Measurements from ENCODE around the gene LRRC28.
"Not testable (repeated sequence)": the region's sequence is repeated elsewhere in the genome, so short reads cannot be mapped to it uniquely, and the experiment has no call there.

LRRC28 gene

GRCh38 chr15:99396375-99396774 lies 145.1 kb downstream of the LRRC28 start:
- Mint-ChIP-seq H3K4me1 (peaks cover 0 to 4% of the 10 kb centered on the region in 2 donors), H3K36me3 (peaks cover 6 to 23% of the 10 kb centered on the region in 2 donors), H3K9me3 (peaks cover 15 to 25% of the 10 kb centered on the region in 2 donors), H3K27ac (no peak overlapping the region), H3K27me3 (no peaks in the 10 kb centered on the region), H3K4me3 (no peak overlapping the region)
- ATAC-seq (replicated peaks) (no peak), DNase-seq (no peak)

- peaks cover 0 to 10% of the 10 kb centered on the region in 2 donors for H3K4me1 Mint-ChIP-seq
- no peaks in the 10 kb centered on the region for H3K27me3 Mint-ChIP-seq
- peaks cover 2 to 11% of the 10 kb centered on the region in 2 donors for H3K9me3 Mint-ChIP-seq
- H3K27ac Mint-ChIP-seq: no peak overlapping the region
- no peak overlapping the region for H3K4me3 Mint-ChIP-seq
- no peak for DNase-seq
- H3K36me3 Mint-ChIP-seq: peaks cover 0 to 3% of the 10 kb centered on the region in 2 donors
- no peak for ATAC-seq (replicated peaks)
These were observed 147.8 kb downstream of the LRRC28 start for GRCh38 chr15:99399061-99399460.

GRCh38 chr15:99399618-99400017 lies 148.3 kb downstream of the LRRC28 start:
- Mint-ChIP-seq H3K4me1 (peaks cover 0 to 8% of the 10 kb centered on the region in 2 donors), H3K9me3 (peaks cover 0 to 6% of the 10 kb centered on the region in 2 donors), H3K27me3 (no peaks in the 10 kb centered on the region), H3K27ac (no peak overlapping the region), H3K4me3 (no peak overlapping the region), H3K36me3 (no peaks in the 10 kb centered on the region)
- no peak for ATAC-seq (replicated peaks)
- no peak for DNase-seq

GRCh38 chr15:99401216-99401615 lies 149.9 kb downstream of the LRRC28 start:
- not testable (repeated sequence) for H3K27ac Mint-ChIP-seq; ATAC-seq (replicated peaks); H3K36me3 Mint-ChIP-seq; DNase-seq; H3K27me3 Mint-ChIP-seq; H3K4me3 Mint-ChIP-seq; H3K4me1 Mint-ChIP-seq; H3K9me3 Mint-ChIP-seq

- Mint-ChIP-seq H3K27me3 (no peaks in the 10 kb centered on the region), H3K36me3 (no peaks in the 10 kb centered on the region), H3K4me1 (peaks cover 3 to 8% of the 10 kb centered on the region in 2 donors), H3K4me3 (no peak overlapping the region), H3K27ac (no peak overlapping the region), H3K9me3 (no peaks in the 10 kb centered on the region)
- no peak for ATAC-seq (replicated peaks)
- DNase-seq: no peak
These were observed 150.9 kb downstream of the LRRC28 start for GRCh38 chr15:99402014-99402729.

GRCh38 chr15:99403597-99403996 lies 152.3 kb downstream of the LRRC28 start:
- ATAC-seq (replicated peaks) (no peak), DNase-seq (no peak)
- H3K27ac Mint-ChIP-seq: no peak overlapping the region
- peaks cover 8 to 12% of the 10 kb centered on the region in 2 donors for H3K4me1 Mint-ChIP-seq
- H3K36me3 Mint-ChIP-seq: no peaks in the 10 kb centered on the region
- H3K4me3 Mint-ChIP-seq: no peak overlapping the region
- H3K9me3 Mint-ChIP-seq: no peaks in the 10 kb centered on the region
- no peaks in the 10 kb centered on the region for H3K27me3 Mint-ChIP-seq

GRCh38 chr15:99404454-99404853 lies 153.2 kb downstream of the LRRC28 start:
- DNase-seq (no peak), ATAC-seq (replicated peaks) (no peak)
- H3K27me3 Mint-ChIP-seq: no peaks in the 10 kb centered on the region
- H3K4me1 Mint-ChIP-seq: peaks cover 12 to 21% of the 10 kb centered on the region in 2 donors
- no peaks in the 10 kb centered on the region for H3K9me3 Mint-ChIP-seq
- no peak overlapping the region for H3K4me3 Mint-ChIP-seq
- H3K27ac Mint-ChIP-seq: no peak overlapping the region
- H3K36me3 Mint-ChIP-seq: no peaks in the 10 kb centered on the region

- Mint-ChIP-seq H3K4me3 (no peak overlapping the region), H3K27me3 (no peaks in the 10 kb centered on the region), H3K9me3 (no peaks in the 10 kb centered on the region), H3K27ac (no peak overlapping the region), H3K4me1 (peaks cover 9 to 21% of the 10 kb centered on the region in 2 donors), H3K36me3 (no peaks in the 10 kb centered on the region)
- no peak for DNase-seq
- no peak for ATAC-seq (replicated peaks)
These were observed 154.8 kb downstream of the LRRC28 start for GRCh38 chr15:99406120-99406519.

- H3K4me3 Mint-ChIP-seq: no peak overlapping the region
- no peak for DNase-seq
- H3K27ac Mint-ChIP-seq: peak overlapping the region; percentile 56
- no peaks in the 10 kb centered on the region for H3K27me3 Mint-ChIP-seq
- no peaks in the 10 kb centered on the region for H3K36me3 Mint-ChIP-seq
- no peaks in the 10 kb centered on the region for H3K9me3 Mint-ChIP-seq
- H3K4me1 Mint-ChIP-seq: peaks cover 9 to 21% of the 10 kb centered on the region in 2 donors
- ATAC-seq (replicated peaks): no peak
These were observed 155.6 kb downstream of the LRRC28 start for GRCh38 chr15:99406716-99407487.

GRCh38 chr15:99407716-99408115 lies 156.4 kb downstream of the LRRC28 start:
- Mint-ChIP-seq H3K36me3 (no peaks in the 10 kb centered on the region), H3K9me3 (no peaks in the 10 kb centered on the region), H3K27me3 (no peaks in the 10 kb centered on the region), H3K27ac (peak overlapping the region; percentile 37), H3K4me3 (no peak overlapping the region), H3K4me1 (peaks cover 9 to 21% of the 10 kb centered on the region in 2 donors)
- no peak for ATAC-seq (replicated peaks)
- no peak for DNase-seq

- Mint-ChIP-seq H3K27ac (no peak overlapping the region), H3K4me3 (no peak overlapping the region), H3K4me1 (peaks cover 8 to 21% of the 10 kb centered on the region in 2 donors), H3K9me3 (no peaks in the 10 kb centered on the region), H3K36me3 (no peaks in the 10 kb centered on the region), H3K27me3 (no peaks in the 10 kb centered on the region)
- no peak for ATAC-seq (replicated peaks)
- DNase-seq: no peak
These were observed 157.2 kb downstream of the LRRC28 start for GRCh38 chr15:99408236-99409096.

- no peaks in the 10 kb centered on the region for H3K36me3 Mint-ChIP-seq
- no peak for DNase-seq
- H3K9me3 Mint-ChIP-seq: no peaks in the 10 kb centered on the region
- no peak overlapping the region for H3K27ac Mint-ChIP-seq
- H3K27me3 Mint-ChIP-seq: no peaks in the 10 kb centered on the region
- peaks cover 4 to 21% of the 10 kb centered on the region in 2 donors for H3K4me1 Mint-ChIP-seq
- peak; percentile 80 to 93 for ATAC-seq (replicated peaks)
- no peak overlapping the region for H3K4me3 Mint-ChIP-seq
These were observed 157.8 kb downstream of the LRRC28 start for GRCh38 chr15:99409097-99409473.

- H3K4me1 Mint-ChIP-seq: peaks cover 4 to 21% of the 10 kb centered on the region in 2 donors
- H3K4me3 Mint-ChIP-seq: no peak overlapping the region
- H3K36me3 Mint-ChIP-seq: no peaks in the 10 kb centered on the region
- no peaks in the 10 kb centered on the region for H3K27me3 Mint-ChIP-seq
- ATAC-seq (replicated peaks) (no peak), DNase-seq (no peak)
- H3K27ac Mint-ChIP-seq: no peak overlapping the region
- no peaks in the 10 kb centered on the region for H3K9me3 Mint-ChIP-seq
These were observed 158.3 kb downstream of the LRRC28 start for GRCh38 chr15:99409560-99409959.

- peaks cover 4 to 21% of the 10 kb centered on the region in 2 donors for H3K4me1 Mint-ChIP-seq
- no peak for ATAC-seq (replicated peaks)
- H3K27ac Mint-ChIP-seq: peak overlapping the region; percentile 4
- H3K27me3 Mint-ChIP-seq: no peaks in the 10 kb centered on the region
- no peak for DNase-seq
- H3K4me3 Mint-ChIP-seq: no peak overlapping the region
- H3K36me3 Mint-ChIP-seq: no peaks in the 10 kb centered on the region
- H3K9me3 Mint-ChIP-seq: no peaks in the 10 kb centered on the region
These were observed 159.2 kb downstream of the LRRC28 start for GRCh38 chr15:99410477-99410876.
